Activated B cell treated with CpG ODN at 0.5 μM for 24 hours (primary cell): ENCODE measurements around the gene FGF12. TPM values are rescaled to one million over a fixed set of nuclear protein-coding genes. Genes with fewer than 3 reads are reported as not detected.

Experiments used
- ATAC-seq: fragments of 200-7000 bp; cut with Tn5 transposase; one replicate; pipeline ENCODE4 v1.10.0; 2021; ENCODE audit warnings: low read depth, mild to moderate bottlenecking, moderate library complexity
- CTCF ChIA-PET: fragments of 350-600 bp; sonication (Branson Sonifier 250); formaldehyde crosslinking; loops from one replicate; lab custom pipeline; 2021; ENCODE audit warnings: antibody characterized with exemption; lab: Charles Lee
- POLR2A ChIA-PET: fragments of 350-600 bp; sonication (Branson Sonifier 250); formaldehyde crosslinking; loops from one replicate; lab custom pipeline; 2021; ENCODE audit warnings: antibody characterized with exemption; lab: Charles Lee
- DNase-seq: peaks from one replicate; pipeline ENCODE4 v3.0.0; 2022
- H3K27ac Mint-ChIP-seq: one replicate; pipeline ENCODE4 v1.8.0; 2020; ENCODE audit warnings: mixed read lengths
- H3K27me3 Mint-ChIP-seq: one replicate; pipeline ENCODE4 v1.8.0; 2021; ENCODE audit warnings: mixed read lengths
- H3K36me3 Mint-ChIP-seq: one replicate; pipeline ENCODE4 v1.8.0; 2021; ENCODE audit warnings: low read depth, mixed read lengths
- H3K4me1 Mint-ChIP-seq: one replicate; pipeline ENCODE4 v1.8.0; 2021; ENCODE audit warnings: mixed read lengths
- H3K4me3 Mint-ChIP-seq: one replicate; pipeline ENCODE4 v1.8.0; 2020; ENCODE audit warnings: mild to moderate bottlenecking, mixed read lengths
- H3K9me3 Mint-ChIP-seq: one replicate; pipeline ENCODE4 v1.8.0; 2020; ENCODE audit warnings: mixed read lengths
- intact Hi-C: fragments of 100-400 bp; cut with micrococcal nuclease; formaldehyde crosslinking; loops from one replicate; pipeline ENCODE4 v1.15.1; 2024
- total RNA-seq: library from RNA; stranded (reverse); gene quantifications from 2 replicates; pipeline ENCODE4 v1.2.3, GENCODE V29; 2022
- TF ChIP-seq, protein P1 (sequence below): fragments of 200-600 bp; IDR thresholded peaks from one replicate; pipeline ENCODE4 v1.8.0; 2022; ENCODE audit warnings: antibody characterized with exemption, mild to moderate bottlenecking

Gene FGF12
- total RNA-seq, 1 donor from 2014 or later, result not detected

DNA sequence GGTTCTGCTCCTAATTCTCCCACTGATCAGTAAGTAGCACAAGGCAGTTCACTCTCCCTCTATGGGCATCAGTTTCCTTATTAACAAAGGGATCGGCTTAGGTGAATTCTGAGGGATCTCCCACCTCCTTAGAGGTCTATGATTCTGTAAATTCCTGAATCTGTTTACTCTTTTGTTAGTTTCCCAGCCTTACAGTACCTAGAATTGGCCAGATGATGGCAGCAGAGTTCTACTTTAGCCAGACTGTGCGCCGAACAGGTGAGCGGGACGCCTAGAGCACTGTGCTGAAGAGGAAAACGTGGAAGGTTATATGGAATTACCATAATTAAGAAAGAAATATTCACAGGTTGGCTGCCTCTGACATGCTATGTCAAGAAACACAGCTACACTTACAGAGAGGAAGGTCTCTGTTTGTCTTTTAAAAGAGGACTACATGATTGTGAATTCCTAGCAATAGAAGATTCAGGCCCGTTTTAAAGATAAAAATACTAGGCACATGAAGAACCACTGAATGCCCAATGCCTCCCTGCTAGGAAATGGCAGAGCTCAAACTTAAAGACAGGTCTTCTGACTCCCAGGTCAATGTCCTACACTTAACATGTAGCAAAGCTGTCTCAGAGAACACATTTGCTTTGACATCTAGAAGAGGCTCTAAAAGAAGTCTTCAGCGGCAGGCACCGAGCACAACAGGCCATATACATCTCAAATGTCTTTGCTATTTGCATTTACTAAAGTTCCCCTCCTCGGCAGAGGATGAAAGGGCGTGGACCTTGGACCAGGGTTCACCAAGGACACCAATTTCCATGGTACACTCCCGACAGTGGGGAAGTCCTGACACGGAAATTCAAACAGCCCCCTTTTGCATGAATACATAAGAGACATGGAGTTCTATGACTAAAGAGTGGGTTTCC is 259.9 kb downstream of the FGF12 start:
- Mint-ChIP-seq H3K4me3 (no peak overlapping the region), H3K27ac (no peak overlapping the region), H3K9me3 (no peaks in the 10 kb centered on the region), H3K27me3 (peaks cover 24% of the 10 kb centered on the region), H3K36me3 (no peaks in the 10 kb centered on the region), H3K4me1 (no peaks in the 10 kb centered on the region)
- ATAC-seq (peak; percentile 81), DNase-seq (no peak)
- intact Hi-C loops, result loop anchor here (1.0 to 5.0 kb wide), 8 partner anchors 99 to 1877 kb away; partner anchors contain the start of gene HES1
- ChIA-PET POLR2A (no interaction called here), CTCF (interaction anchor here (0.5 to 3.6 kb wide), 7 partner anchors 16 to 1105 kb away, joined by 3 to 16 read pairs (median 4); no protein-coding TSS in a partner anchor)
- TF ChIP-seq, protein P1, sequence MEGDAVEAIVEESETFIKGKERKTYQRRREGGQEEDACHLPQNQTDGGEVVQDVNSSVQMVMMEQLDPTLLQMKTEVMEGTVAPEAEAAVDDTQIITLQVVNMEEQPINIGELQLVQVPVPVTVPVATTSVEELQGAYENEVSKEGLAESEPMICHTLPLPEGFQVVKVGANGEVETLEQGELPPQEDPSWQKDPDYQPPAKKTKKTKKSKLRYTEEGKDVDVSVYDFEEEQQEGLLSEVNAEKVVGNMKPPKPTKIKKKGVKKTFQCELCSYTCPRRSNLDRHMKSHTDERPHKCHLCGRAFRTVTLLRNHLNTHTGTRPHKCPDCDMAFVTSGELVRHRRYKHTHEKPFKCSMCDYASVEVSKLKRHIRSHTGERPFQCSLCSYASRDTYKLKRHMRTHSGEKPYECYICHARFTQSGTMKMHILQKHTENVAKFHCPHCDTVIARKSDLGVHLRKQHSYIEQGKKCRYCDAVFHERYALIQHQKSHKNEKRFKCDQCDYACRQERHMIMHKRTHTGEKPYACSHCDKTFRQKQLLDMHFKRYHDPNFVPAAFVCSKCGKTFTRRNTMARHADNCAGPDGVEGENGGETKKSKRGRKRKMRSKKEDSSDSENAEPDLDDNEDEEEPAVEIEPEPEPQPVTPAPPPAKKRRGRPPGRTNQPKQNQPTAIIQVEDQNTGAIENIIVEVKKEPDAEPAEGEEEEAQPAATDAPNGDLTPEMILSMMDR, result peak; percentile 90

DNA sequence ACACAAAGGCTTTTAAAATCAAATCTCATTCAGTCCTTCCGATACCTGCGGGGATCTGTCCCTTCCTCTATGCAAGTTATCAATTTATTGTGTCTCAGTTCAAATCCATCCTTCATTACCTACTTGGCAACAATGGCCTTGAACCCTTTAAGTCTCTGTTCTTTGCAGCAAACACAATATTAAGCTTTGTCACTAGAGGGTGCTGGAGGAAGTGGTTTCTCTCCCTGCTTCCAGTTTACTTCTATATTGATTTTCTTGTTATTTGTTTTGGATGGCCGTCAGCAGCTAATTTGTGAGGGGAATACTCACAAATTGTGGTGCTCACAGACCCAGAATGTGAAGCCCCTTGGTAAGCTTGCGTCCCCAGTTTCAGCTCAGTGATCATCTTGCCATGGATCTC is 278.3 kb downstream of the FGF12 start:
- no peak for DNase-seq
- Mint-ChIP-seq H3K27me3 (peaks cover 16% of the 10 kb centered on the region), H3K27ac (no peak overlapping the region), H3K36me3 (no peaks in the 10 kb centered on the region), H3K4me1 (no peaks in the 10 kb centered on the region), H3K4me3 (no peak overlapping the region), H3K9me3 (no peaks in the 10 kb centered on the region)
- no peak for ATAC-seq
- TF ChIP-seq, protein P1, result no peak
- ChIA-PET POLR2A (no interaction called here), CTCF (no interaction called here)
- intact Hi-C loops, result loop anchor here (10.0 kb wide), 1 partner anchor 1394 kb away; no protein-coding TSS in a partner anchor

DNA sequence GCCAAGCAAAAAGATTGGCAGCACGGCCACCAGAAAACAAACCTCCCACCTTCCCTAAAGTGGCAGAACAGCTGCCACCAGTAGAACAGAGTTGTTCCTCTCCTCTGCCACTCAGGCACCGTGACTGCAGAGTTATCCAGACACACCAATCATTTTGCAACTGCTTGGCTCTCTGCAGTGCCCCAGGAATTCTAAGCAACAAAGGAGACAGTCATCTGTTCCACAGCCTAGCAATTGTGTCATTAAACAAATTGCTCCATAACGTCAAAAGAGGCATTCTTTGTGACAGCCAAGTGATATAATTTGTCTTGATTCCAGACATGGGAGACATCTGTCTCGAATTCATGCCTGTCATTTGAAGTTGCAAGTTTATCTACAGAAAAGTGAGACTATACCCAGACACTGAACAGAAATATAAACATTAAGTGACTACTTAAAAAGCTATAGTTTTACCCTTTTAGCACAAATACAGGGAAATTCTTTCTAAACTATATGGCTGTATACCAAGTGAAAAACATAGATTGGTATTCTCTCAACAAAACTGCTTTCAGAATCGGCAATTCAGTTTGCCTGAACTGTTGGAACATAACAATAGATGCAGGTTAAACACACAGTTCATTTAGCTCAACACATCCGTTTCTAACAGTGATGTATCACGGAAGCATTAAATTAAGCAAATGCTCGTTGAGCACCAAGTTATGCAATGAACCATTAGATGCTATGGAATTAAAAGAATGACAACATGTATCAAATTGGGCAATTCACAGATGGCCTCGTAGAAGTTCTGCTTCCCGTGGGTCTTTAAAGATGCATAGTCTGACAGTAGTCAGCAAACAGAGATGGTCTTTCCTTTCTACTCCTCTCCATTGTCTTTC is 281.3 kb downstream of the FGF12 start:
- ATAC-seq (no peak), DNase-seq (no peak)
- Mint-ChIP-seq H3K9me3 (no peaks in the 10 kb centered on the region), H3K36me3 (no peaks in the 10 kb centered on the region), H3K4me1 (no peaks in the 10 kb centered on the region), H3K27me3 (peaks cover 16% of the 10 kb centered on the region), H3K27ac (no peak overlapping the region), H3K4me3 (no peak overlapping the region)
- POLR2A ChIA-PET, result no interaction called here
- CTCF ChIA-PET, result interaction anchor here (0.9 to 2.9 kb wide), 4 partner anchors 19 to 1562 kb away, joined by 3 to 31 read pairs (median 3); no protein-coding TSS in a partner anchor
- intact Hi-C loops, result loop anchor here (2.0 to 10.0 kb wide), 2 partner anchors 943 to 1391 kb away; no protein-coding TSS in a partner anchor
- TF ChIP-seq, protein P1, result no peak

DNA sequence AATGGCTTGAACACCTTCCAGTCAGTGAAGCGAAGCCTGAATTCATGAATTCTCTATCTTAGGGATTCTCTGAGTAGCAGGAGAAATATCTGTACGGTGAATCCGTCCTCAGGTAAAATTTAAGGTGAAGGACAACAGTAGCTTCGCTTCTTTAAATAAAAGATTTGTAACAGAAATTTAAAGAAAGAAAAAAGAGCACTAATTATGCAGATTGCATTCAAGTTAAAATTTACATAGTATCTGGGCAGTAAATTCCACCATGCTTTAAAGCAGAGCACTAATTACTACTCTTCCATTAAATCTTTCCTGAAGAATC is 282.6 kb downstream of the FGF12 start:
- H3K9me3 Mint-ChIP-seq, result no peaks in the 10 kb centered on the region
- no peaks in the 10 kb centered on the region for H3K36me3 Mint-ChIP-seq
- POLR2A ChIA-PET, result no interaction called here
- CTCF ChIA-PET, result interaction anchor here (0.7 to 2.9 kb wide), 19 partner anchors 8 to 1744 kb away, joined by 3 to 31 read pairs (median 4); no protein-coding TSS in a partner anchor
- intact Hi-C loops, result loop anchor here (1.0 to 10.0 kb wide), 8 partner anchors 256 to 1633 kb away; no protein-coding TSS in a partner anchor
- H3K27ac Mint-ChIP-seq, result no peak overlapping the region
- no peak overlapping the region for H3K4me3 Mint-ChIP-seq
- no peak for DNase-seq
- TF ChIP-seq, protein P1, result peak; percentile 14
- H3K4me1 Mint-ChIP-seq, result no peaks in the 10 kb centered on the region
- H3K27me3 Mint-ChIP-seq, result peaks cover 21% of the 10 kb centered on the region
- no peak for ATAC-seq
